ENCODE measurements around the gene SERPINE3. TPM values are rescaled to one million over a fixed set of nuclear protein-coding genes. Genes with fewer than 3 reads are reported as not detected.

SERPINE3 gene
- total RNA-seq, 1 experiment from 2014 or later: not detected

GRCh38 chr13:51311231-51311630 is 28.3 kb upstream of the SERPINE3 start:
- no TSS peak for BruUV-seq (replicated peaks)
- no peak overlapping the region for H3K27ac ChIP-seq (ENCODE audit: low read depth, low read length, poor library complexity, severe bottlenecking)
- no peaks in the 10 kb centered on the region for H3K9me3 ChIP-seq (ENCODE audit: low read depth, low read length, poor library complexity, severe bottlenecking)
- TF ChIP-seq, protein P1, sequence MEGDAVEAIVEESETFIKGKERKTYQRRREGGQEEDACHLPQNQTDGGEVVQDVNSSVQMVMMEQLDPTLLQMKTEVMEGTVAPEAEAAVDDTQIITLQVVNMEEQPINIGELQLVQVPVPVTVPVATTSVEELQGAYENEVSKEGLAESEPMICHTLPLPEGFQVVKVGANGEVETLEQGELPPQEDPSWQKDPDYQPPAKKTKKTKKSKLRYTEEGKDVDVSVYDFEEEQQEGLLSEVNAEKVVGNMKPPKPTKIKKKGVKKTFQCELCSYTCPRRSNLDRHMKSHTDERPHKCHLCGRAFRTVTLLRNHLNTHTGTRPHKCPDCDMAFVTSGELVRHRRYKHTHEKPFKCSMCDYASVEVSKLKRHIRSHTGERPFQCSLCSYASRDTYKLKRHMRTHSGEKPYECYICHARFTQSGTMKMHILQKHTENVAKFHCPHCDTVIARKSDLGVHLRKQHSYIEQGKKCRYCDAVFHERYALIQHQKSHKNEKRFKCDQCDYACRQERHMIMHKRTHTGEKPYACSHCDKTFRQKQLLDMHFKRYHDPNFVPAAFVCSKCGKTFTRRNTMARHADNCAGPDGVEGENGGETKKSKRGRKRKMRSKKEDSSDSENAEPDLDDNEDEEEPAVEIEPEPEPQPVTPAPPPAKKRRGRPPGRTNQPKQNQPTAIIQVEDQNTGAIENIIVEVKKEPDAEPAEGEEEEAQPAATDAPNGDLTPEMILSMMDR (conservative IDR thresholded peaks at IDR 0.05; ENCODE audit: low read depth, low read length): no peak
- TF ChIP-seq EZH2 (IDR thresholded peaks at IDR 0.05; ENCODE audit: borderline replicate concordance, low read depth, low read length, poor library complexity, severe bottlenecking): no peak
- no peaks in the 10 kb centered on the region for H3K36me3 ChIP-seq (ENCODE audit: insufficient read depth, low read length, poor library complexity, severe bottlenecking)
- H3K4me1 ChIP-seq (ENCODE audit: insufficient read depth, low read length, poor library complexity, severe bottlenecking): peaks cover 22% of the 10 kb centered on the region
- H3K4me3 ChIP-seq (ENCODE audit: low read depth, low read length, poor library complexity, severe bottlenecking): no peak overlapping the region
- ChIA-PET CTCF (no interaction called here), POLR2A (ENCODE audit: low non-redundant PET) (interaction anchor here (0.6 kb wide), 1 partner anchor 281 kb away, joined by 3 read pairs; no protein-coding TSS in a partner anchor)
- H3K27me3 ChIP-seq (replicated peaks; ENCODE audit: insufficient read depth, low read depth, low read length, poor library complexity): no peaks in the 10 kb centered on the region
- intact Hi-C loops (cut with micrococcal nuclease; ENCODE audit: unreplicated experiment): no loop called here
- no peak for DNase-seq (ENCODE audit: low spot score)

DNA sequence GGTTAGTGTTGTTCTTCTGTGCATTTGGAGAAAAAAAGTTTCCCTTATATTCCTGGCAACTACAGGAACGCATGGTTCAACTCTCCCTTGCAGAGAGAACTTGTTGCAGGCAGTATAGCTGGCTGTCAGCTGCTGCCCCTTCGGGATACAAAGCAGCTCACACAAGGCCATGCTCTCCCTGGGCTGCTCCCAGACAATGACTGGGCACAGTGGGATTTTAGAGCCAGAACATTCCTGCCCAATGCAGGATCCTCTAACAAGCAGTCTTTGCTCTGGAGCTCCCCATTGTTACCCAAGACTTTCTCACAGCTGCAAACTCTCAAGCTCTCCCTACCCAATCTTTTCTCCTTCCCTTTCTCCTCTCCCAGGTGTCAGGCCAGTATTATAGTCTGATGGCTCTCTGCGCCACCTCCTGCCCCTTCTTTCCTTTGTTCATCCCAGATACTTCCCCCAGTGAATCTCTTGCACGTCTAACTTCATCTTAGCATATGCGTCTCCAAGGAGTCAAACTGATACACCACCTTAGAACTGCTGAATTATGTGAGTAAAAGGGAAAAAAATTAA is 27.5 kb upstream of the SERPINE3 start:
- TF ChIP-seq, protein P1 (conservative IDR thresholded peaks at IDR 0.05; ENCODE audit: low read depth, low read length): no peak
- no peak for TF ChIP-seq EZH2 (IDR thresholded peaks at IDR 0.05; ENCODE audit: borderline replicate concordance, low read depth, low read length, poor library complexity, severe bottlenecking)
- intact Hi-C loops (cut with micrococcal nuclease; ENCODE audit: unreplicated experiment): no loop called here
- no peak for DNase-seq (ENCODE audit: low spot score)
- ChIA-PET CTCF (no interaction called here), POLR2A (ENCODE audit: low non-redundant PET) (interaction anchor here (0.6 kb wide), 1 partner anchor 438 kb away, joined by 3 read pairs; no protein-coding TSS in a partner anchor)
- no TSS peak for BruUV-seq (replicated peaks)
- no peaks in the 10 kb centered on the region for H3K27me3 ChIP-seq (replicated peaks; ENCODE audit: insufficient read depth, low read depth, low read length, poor library complexity)
- H3K36me3 ChIP-seq (ENCODE audit: insufficient read depth, low read length, poor library complexity, severe bottlenecking): no peaks in the 10 kb centered on the region
- H3K27ac ChIP-seq (ENCODE audit: low read depth, low read length, poor library complexity, severe bottlenecking): no peak overlapping the region
- H3K4me3 ChIP-seq (ENCODE audit: low read depth, low read length, poor library complexity, severe bottlenecking): no peak overlapping the region
- H3K4me1 ChIP-seq (ENCODE audit: insufficient read depth, low read length, poor library complexity, severe bottlenecking): peaks cover 22% of the 10 kb centered on the region
- no peaks in the 10 kb centered on the region for H3K9me3 ChIP-seq (ENCODE audit: low read depth, low read length, poor library complexity, severe bottlenecking)

DNA sequence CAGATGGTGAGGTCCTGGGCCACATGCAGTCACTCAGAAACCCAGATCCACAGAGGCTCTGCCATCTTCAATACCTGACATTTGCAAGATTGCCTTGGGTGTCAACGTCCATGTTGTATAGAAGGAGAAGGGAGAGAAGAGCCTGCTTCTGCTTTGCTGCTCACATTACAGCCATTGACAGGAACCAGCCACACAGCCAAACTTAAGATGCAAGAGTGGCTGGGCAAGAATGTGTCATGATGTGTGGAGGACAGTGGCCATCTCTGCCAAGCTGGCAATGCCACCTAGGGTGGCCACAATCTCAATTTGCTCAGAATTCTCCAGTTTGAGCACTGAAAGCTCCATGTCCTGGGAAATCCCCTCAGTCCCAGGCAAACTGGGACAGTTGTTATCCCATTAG is 25.9 kb upstream of the SERPINE3 start:
- peaks cover 22% of the 10 kb centered on the region for H3K4me1 ChIP-seq (ENCODE audit: insufficient read depth, low read length, poor library complexity, severe bottlenecking)
- CTCF ChIA-PET: no interaction called here
- no peaks in the 10 kb centered on the region for H3K9me3 ChIP-seq (ENCODE audit: low read depth, low read length, poor library complexity, severe bottlenecking)
- POLR2A ChIA-PET (ENCODE audit: low non-redundant PET): no interaction called here
- intact Hi-C loops (cut with micrococcal nuclease; ENCODE audit: unreplicated experiment): no loop called here
- BruUV-seq (replicated peaks): no TSS peak
- DNase-seq (ENCODE audit: low spot score): no peak
- no peak overlapping the region for H3K27ac ChIP-seq (ENCODE audit: low read depth, low read length, poor library complexity, severe bottlenecking)
- no peaks in the 10 kb centered on the region for H3K27me3 ChIP-seq (replicated peaks; ENCODE audit: insufficient read depth, low read depth, low read length, poor library complexity)
- no peak overlapping the region for H3K4me3 ChIP-seq (ENCODE audit: low read depth, low read length, poor library complexity, severe bottlenecking)
- no peak for TF ChIP-seq EZH2 (IDR thresholded peaks at IDR 0.05; ENCODE audit: borderline replicate concordance, low read depth, low read length, poor library complexity, severe bottlenecking)
- TF ChIP-seq, protein P1 (conservative IDR thresholded peaks at IDR 0.05; ENCODE audit: low read depth, low read length): no peak
- H3K36me3 ChIP-seq (ENCODE audit: insufficient read depth, low read length, poor library complexity, severe bottlenecking): no peaks in the 10 kb centered on the region
